Sigmoid colon (tissue), 4 donors: ENCODE data around the gene ST14.

Experiments used
- EP300 ChIP-seq, 4 donors: sonication (generic); formaldehyde crosslinking; IDR thresholded peaks; one replicate each; pipeline ENCODE4 v1.6.1; 2017; ENCODE audit warnings: antibody characterized with exemption in 4 of 4
- TF ChIP-seq, protein P1 (sequence below), 4 experiments: fragments of 450-650 bp in 3 of 4; fragments of 200-600 bp in 1 of 4; IDR thresholded peaks; one replicate each; pipeline ENCODE4 v1.5.1; 2016 to 2019; ENCODE audit warnings: antibody characterized with exemption in 4 of 4, mild to moderate bottlenecking in 3 of 4, moderate library complexity in 2 of 4

- TF ChIP-seq, protein P1, sequence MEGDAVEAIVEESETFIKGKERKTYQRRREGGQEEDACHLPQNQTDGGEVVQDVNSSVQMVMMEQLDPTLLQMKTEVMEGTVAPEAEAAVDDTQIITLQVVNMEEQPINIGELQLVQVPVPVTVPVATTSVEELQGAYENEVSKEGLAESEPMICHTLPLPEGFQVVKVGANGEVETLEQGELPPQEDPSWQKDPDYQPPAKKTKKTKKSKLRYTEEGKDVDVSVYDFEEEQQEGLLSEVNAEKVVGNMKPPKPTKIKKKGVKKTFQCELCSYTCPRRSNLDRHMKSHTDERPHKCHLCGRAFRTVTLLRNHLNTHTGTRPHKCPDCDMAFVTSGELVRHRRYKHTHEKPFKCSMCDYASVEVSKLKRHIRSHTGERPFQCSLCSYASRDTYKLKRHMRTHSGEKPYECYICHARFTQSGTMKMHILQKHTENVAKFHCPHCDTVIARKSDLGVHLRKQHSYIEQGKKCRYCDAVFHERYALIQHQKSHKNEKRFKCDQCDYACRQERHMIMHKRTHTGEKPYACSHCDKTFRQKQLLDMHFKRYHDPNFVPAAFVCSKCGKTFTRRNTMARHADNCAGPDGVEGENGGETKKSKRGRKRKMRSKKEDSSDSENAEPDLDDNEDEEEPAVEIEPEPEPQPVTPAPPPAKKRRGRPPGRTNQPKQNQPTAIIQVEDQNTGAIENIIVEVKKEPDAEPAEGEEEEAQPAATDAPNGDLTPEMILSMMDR (IDR thresholded peaks at IDR 0.05), result no peak
- no peak for TF ChIP-seq EP300 (IDR thresholded peaks at IDR 0.05)
Observed at GRCh38 chr11:130191896-130192295, 32.3 kb downstream of the ST14 start.
